Osteoblast (primary cell): Measurements from ENCODE around the gene CPLANE1. TPM values are rescaled to one million over a fixed set of nuclear protein-coding genes. Genes with fewer than 3 reads are reported as not detected.

Experiments
- DNase-seq: peaks from one replicate; pipeline ENCODE4 v3.0.0; 2011; ENCODE audit warnings: low spot score, mixed read lengths; ENCODE audit not compliant: insufficient read length; ENCODE audit errors: missing footprints
- H2AFZ ChIP-seq: 2 replicates; pipeline ENCODE4 v1.6.0; 2011; ENCODE audit warnings: mild to moderate bottlenecking, low read length
- H3K27ac ChIP-seq: 2 replicates; pipeline ENCODE4 v1.5.1; 2011; ENCODE audit warnings: mild to moderate bottlenecking, low read depth, low read length, moderate library complexity
- H3K27me3 ChIP-seq: 2 replicates; pipeline ENCODE4 v1.6.0; 2012; ENCODE audit warnings: mild to moderate bottlenecking, control low read depth, inconsistent platforms, low read length, moderate library complexity; ENCODE audit not compliant: insufficient read depth
- H3K36me3 ChIP-seq: 2 replicates; pipeline ENCODE4 v1.5.1; 2011; ENCODE audit warnings: mild to moderate bottlenecking, low read length, control low read depth, moderate library complexity; ENCODE audit not compliant: insufficient read depth
- H3K4me1 ChIP-seq: 2 replicates; pipeline ENCODE4 v1.5.1; 2011; ENCODE audit warnings: mild to moderate bottlenecking, low read length, control low read depth, moderate library complexity; ENCODE audit not compliant: insufficient read depth
- H3K4me2 ChIP-seq: 2 replicates; pipeline ENCODE4 v1.6.0; 2011; ENCODE audit warnings: mild to moderate bottlenecking, low read length; ENCODE audit not compliant: insufficient read depth
- H3K4me3 ChIP-seq: fragments of 200-600 bp; sonication (generic); 3 replicates; pipeline ENCODE4 v1.5.1; 2012; ENCODE audit warnings: mild to moderate bottlenecking, low read length, inconsistent platforms; ENCODE audit not compliant: insufficient read depth
- H3K79me2 ChIP-seq: 2 replicates; pipeline ENCODE4 v1.6.0; 2012; ENCODE audit warnings: mild to moderate bottlenecking, low read length, control low read depth, inconsistent platforms; ENCODE audit not compliant: insufficient read depth
- H3K9me3 ChIP-seq: 2 replicates; pipeline ENCODE4 v1.5.1; 2011; ENCODE audit warnings: low read depth, low read length, control low read depth
- H4K20me1 ChIP-seq: 2 replicates; pipeline ENCODE4 v1.6.0; 2012; ENCODE audit warnings: mild to moderate bottlenecking, low read length, control low read depth; ENCODE audit not compliant: insufficient read depth
- total RNA-seq: library from RNA; depleted of rRNA; stranded (reverse); fragments of >200 nt; gene quantifications from 2 replicates; pipeline ENCODE4 v1.2.3, GENCODE V29; 2012
- TF ChIP-seq, protein P1 (sequence below): IDR thresholded peaks from 2 replicates; pipeline ENCODE4 v1.5.1; 2011; ENCODE audit warnings: mild to moderate bottlenecking, low read depth, low read length, moderate library complexity; ENCODE audit errors: extremely low read depth

Gene CPLANE1
- total RNA-seq, 1 donor: 52.1 TPM

DNA sequence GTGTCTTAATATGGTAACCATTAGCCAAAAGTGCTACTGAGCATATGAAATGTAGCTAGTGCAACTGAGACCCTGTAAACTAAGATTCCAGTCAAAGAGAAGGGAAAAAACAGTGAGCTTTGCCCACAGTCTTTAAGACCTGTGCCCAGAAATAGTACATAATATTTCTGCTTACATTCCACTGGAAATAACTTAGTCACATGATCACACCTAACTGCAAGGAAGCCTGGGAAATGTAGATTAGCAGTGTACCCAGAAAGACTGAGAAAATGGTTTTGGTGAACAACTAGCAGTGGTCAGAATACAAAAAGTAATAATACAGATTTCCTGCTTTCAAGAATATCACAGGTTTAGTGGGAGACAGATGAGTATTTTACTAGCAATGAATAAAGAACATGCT, 2.5 kb upstream of the CPLANE1 start:
- H3K4me3 ChIP-seq: no peak overlapping the region
- H4K20me1 ChIP-seq: no peaks in the 10 kb centered on the region
- H3K36me3 ChIP-seq: no peaks in the 10 kb centered on the region
- TF ChIP-seq, protein P1, sequence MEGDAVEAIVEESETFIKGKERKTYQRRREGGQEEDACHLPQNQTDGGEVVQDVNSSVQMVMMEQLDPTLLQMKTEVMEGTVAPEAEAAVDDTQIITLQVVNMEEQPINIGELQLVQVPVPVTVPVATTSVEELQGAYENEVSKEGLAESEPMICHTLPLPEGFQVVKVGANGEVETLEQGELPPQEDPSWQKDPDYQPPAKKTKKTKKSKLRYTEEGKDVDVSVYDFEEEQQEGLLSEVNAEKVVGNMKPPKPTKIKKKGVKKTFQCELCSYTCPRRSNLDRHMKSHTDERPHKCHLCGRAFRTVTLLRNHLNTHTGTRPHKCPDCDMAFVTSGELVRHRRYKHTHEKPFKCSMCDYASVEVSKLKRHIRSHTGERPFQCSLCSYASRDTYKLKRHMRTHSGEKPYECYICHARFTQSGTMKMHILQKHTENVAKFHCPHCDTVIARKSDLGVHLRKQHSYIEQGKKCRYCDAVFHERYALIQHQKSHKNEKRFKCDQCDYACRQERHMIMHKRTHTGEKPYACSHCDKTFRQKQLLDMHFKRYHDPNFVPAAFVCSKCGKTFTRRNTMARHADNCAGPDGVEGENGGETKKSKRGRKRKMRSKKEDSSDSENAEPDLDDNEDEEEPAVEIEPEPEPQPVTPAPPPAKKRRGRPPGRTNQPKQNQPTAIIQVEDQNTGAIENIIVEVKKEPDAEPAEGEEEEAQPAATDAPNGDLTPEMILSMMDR: no peak
- H3K4me2 ChIP-seq: no peak overlapping the region
- peaks cover 14% of the 10 kb centered on the region for H3K4me1 ChIP-seq
- H3K79me2 ChIP-seq: peaks cover 20% of the 10 kb centered on the region
- H3K27me3 ChIP-seq: no peaks in the 10 kb centered on the region
- no peak overlapping the region for H2AFZ ChIP-seq
- no peak for DNase-seq
- no peak overlapping the region for H3K27ac ChIP-seq
- H3K9me3 ChIP-seq: no peaks in the 10 kb centered on the region

DNA sequence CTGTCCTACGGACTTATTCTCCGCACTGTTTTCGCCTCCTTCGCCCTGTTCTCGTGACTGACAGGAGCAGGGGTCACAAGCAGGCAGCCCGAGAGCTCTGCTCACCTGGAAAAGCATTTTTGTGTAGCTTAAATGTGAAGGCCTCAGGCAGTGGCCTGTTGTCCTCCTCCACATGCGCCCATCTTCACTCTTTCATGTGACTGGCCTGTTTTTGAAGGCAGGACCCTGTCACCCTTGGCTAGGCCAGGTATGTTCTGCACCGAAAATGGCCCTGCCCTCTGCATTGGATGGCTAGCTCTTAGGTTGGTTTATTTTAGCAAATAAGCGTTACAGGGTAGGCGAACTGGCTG, 614 bp upstream of the CPLANE1 start:
- Histone ChIP-seq H3K4me1 (peaks cover 14% of the 10 kb centered on the region), H2AFZ (peak overlapping the region; percentile 99), H4K20me1 (no peaks in the 10 kb centered on the region), H3K36me3 (no peaks in the 10 kb centered on the region), H3K4me3 (peak overlapping the region; percentile 92), H3K79me2 (peaks cover 34% of the 10 kb centered on the region), H3K9me3 (no peaks in the 10 kb centered on the region), H3K4me2 (peak overlapping the region; percentile 79), H3K27me3 (no peaks in the 10 kb centered on the region), H3K27ac (peak overlapping the region; percentile 86)
- TF ChIP-seq, protein P1: no peak
- DNase-seq: no peak

DNA sequence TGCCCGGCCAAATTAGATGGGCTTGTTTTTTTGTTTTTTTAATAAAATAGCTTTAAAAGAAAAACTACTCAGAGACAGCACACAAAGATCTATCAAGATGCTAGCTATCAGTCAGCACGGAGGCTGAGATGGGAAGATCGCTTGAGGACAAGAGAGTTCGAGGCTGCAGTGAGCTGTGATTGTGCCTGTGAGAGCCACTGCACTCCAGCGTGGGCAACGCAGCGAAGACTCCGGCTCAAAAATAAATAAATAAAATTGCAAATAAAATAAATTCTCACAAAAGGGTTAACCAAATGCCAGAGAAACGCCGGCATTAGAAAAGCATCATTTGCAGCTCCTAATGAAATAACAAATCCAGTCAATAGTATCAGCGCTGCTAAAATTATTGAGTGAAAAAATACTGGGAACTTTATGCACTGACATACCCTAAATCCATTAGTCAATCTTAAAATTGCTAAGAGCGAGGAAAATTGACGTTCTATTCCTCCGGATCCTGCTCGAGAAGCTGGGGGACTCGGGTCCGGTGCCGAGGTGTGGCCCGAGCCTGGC, 681 bp downstream of the CPLANE1 start:
- H4K20me1 ChIP-seq: no peaks in the 10 kb centered on the region
- no peak for DNase-seq
- no peaks in the 10 kb centered on the region for H3K36me3 ChIP-seq
- H3K27me3 ChIP-seq: no peaks in the 10 kb centered on the region
- peak overlapping the region; percentile 92 for H3K4me3 ChIP-seq
- peaks cover 34% of the 10 kb centered on the region for H3K79me2 ChIP-seq
- H2AFZ ChIP-seq: peak overlapping the region; percentile 99
- peak overlapping the region; percentile 86 for H3K27ac ChIP-seq
- H3K9me3 ChIP-seq: no peaks in the 10 kb centered on the region
- TF ChIP-seq, protein P1: no peak
- H3K4me2 ChIP-seq: peak overlapping the region; percentile 79
- H3K4me1 ChIP-seq: peaks cover 14% of the 10 kb centered on the region

DNA sequence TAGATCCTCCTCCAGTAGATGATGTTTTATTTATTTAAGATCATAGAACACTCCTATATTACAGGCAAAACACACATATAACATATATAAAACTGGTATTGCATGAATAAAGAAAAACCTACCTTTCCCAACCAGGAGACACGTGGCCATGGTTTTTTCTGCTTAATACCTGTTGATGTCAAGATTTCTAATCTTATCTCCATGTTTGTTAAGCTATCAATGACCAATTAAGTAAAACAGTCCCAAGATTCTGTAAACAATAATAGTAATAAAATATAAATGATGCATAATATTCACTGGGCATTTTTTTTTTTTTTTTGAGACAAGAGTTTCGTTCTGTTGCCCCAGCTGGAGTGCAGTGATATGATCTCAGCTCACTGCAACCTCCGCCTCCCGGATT, 1.7 kb downstream of the CPLANE1 start:
- no peak overlapping the region for H3K4me3 ChIP-seq
- no peaks in the 10 kb centered on the region for H3K27me3 ChIP-seq
- no peak for DNase-seq
- H3K4me2 ChIP-seq: peak overlapping the region; percentile 79
- no peaks in the 10 kb centered on the region for H4K20me1 ChIP-seq
- no peaks in the 10 kb centered on the region for H3K9me3 ChIP-seq
- H3K27ac ChIP-seq: no peak overlapping the region
- peaks cover 34% of the 10 kb centered on the region for H3K79me2 ChIP-seq
- H2AFZ ChIP-seq: no peak overlapping the region
- TF ChIP-seq, protein P1: no peak
- peaks cover 7% of the 10 kb centered on the region for H3K36me3 ChIP-seq
- peaks cover 14% of the 10 kb centered on the region for H3K4me1 ChIP-seq
